HCT116 (cell line): ENCODE data around the gene PAK1. TPM values are rescaled to one million over a fixed set of nuclear protein-coding genes. Genes with fewer than 3 reads are reported as not detected.

Experiments
- ATAC-seq: fragments of 200-7000 bp; cut with Tn5 transposase; 2 replicates; pipeline ENCODE4 v1.9.1; 2020; ENCODE audit warnings: mild to moderate bottlenecking, moderate library complexity
- BruUV-seq: library from RNA; stranded (reverse); fragments of 400-500 nt; replicated peaks from 2 replicates; lab custom pipeline; 2021; lab: Mats Ljungman, UMichigan
- CTCF ChIA-PET: fragments of 300-600 bp; sonication (Branson Sonifier 250); formaldehyde crosslinking; loops from one replicate; lab custom pipeline; 2021; ENCODE audit warnings: antibody characterized with exemption; lab: Charles Lee
- POLR2A ChIA-PET: fragments of 300-600, 350-600 bp; sonication (Branson Sonifier 250); formaldehyde crosslinking; loops from one replicate; lab custom pipeline; 2021; ENCODE audit warnings: antibody characterized with exemption; lab: Charles Lee
- RAD21 ChIA-PET, 2 experiments: fragments of 300-600 bp; sonication (Branson Sonifier 250); formaldehyde crosslinking; loops; one replicate each; lab custom pipeline; 2023; ENCODE audit warnings: low total read pairs in 2 of 2; ENCODE audit not compliant: uncharacterized antibody in 2 of 2, unreplicated experiment in 2 of 2, low non-redundant PET in 1 of 2; lab: Charles Lee
- DNase-seq: peaks from one replicate; pipeline ENCODE4 v3.0.0-alpha.2; 2010; ENCODE audit warnings: low read depth, low spot score
- H2AFZ ChIP-seq: fragments of 200-600 bp; shearing (Covaris generic), sonication (generic); 2 replicates; pipeline ENCODE4 v1.6.1; 2017; ENCODE audit warnings: low read depth, mixed run types, mixed read lengths, antibody characterized with exemption, low read length; ENCODE audit not compliant: poor library complexity, severe bottlenecking
- H3K27ac ChIP-seq: 2 replicates; pipeline ENCODE4 v1.5.1; 2012; ENCODE audit warnings: low read depth, low read length
- H3K27me3 ChIP-seq: fragments of 200-600 bp; sonication (generic); 2 replicates; pipeline ENCODE4 v1.6.1; 2016; ENCODE audit warnings: mixed run types, low read length, mixed read lengths; ENCODE audit not compliant: insufficient read depth
- H3K36me3 ChIP-seq, 2 experiments: fragments of 200-500 bp in 1 of 2; fragments of 200-600 bp in 1 of 2; sonication (Bioruptor generic) in 1 of 2; sonication (generic) in 1 of 2; 2 replicates each; pipeline versions ENCODE4 v1.5.1 to v1.6.1; 2014 to 2016; ENCODE audit warnings: low read length in 2 of 2, inconsistent platforms in 1 of 2, mixed read lengths in 1 of 2, mixed run types in 1 of 2; ENCODE audit not compliant: insufficient read depth in 2 of 2, control insufficient read depth in 1 of 2
- H3K4me1 ChIP-seq, 2 experiments: fragments of 200-600 bp in 1 of 2; sonication (generic) in 1 of 2; 2 replicates each; pipeline versions ENCODE4 v1.5.1 to v1.6.1; 2012 to 2017; ENCODE audit warnings: low read length in 2 of 2, inconsistent platforms in 1 of 2, mild to moderate bottlenecking in 1 of 2, mixed read lengths in 1 of 2, mixed run types in 1 of 2, moderate library complexity in 1 of 2; ENCODE audit not compliant: insufficient read depth in 2 of 2, control insufficient read depth in 1 of 2
- H3K4me2 ChIP-seq: fragments of 200-600 bp; sonication (generic); 2 replicates; pipeline ENCODE4 v1.6.1; 2017; ENCODE audit warnings: mixed run types, low read length, mixed read lengths
- H3K4me3 ChIP-seq, 2 experiments: fragments of 200-600 bp in 1 of 2; sonication (generic) in 1 of 2; replicated peaks in 1 of 2; 2 replicates each; pipeline ENCODE4 v1.5.1; 2011 to 2016; ENCODE audit warnings: low read length in 2 of 2, control low read depth in 1 of 2, low read depth in 1 of 2, mild to moderate bottlenecking in 1 of 2, mixed read lengths in 1 of 2, mixed run types in 1 of 2
- H3K79me2 ChIP-seq: fragments of 200-600 bp; sonication (generic); 2 replicates; pipeline ENCODE4 v1.6.1; 2017; ENCODE audit warnings: mild to moderate bottlenecking, mixed run types, low read length, moderate library complexity, mixed read lengths; ENCODE audit not compliant: insufficient read depth
- H3K9ac ChIP-seq: fragments of 200-600 bp; sonication (generic); 2 replicates; pipeline ENCODE4 v1.6.1; 2016; ENCODE audit warnings: low read length, mixed read lengths
- H3K9me2 ChIP-seq: fragments of 200-600 bp; sonication (generic), shearing (Covaris generic); 2 replicates; pipeline ENCODE4 v1.6.1; 2017; ENCODE audit warnings: mixed run types, mild to moderate bottlenecking, moderate library complexity; ENCODE audit not compliant: insufficient read depth
- H3K9me3 ChIP-seq, 2 experiments: fragments of 200-500 bp in 1 of 2; fragments of 200-600 bp in 1 of 2; sonication (Bioruptor generic) in 1 of 2; sonication (generic) in 1 of 2; 2 replicates each; pipeline ENCODE4 v1.6.1; 2014 to 2017; ENCODE audit warnings: low read length in 2 of 2, mixed read lengths in 2 of 2, inconsistent platforms in 1 of 2, low read depth in 1 of 2, mild to moderate bottlenecking in 1 of 2, mixed run types in 1 of 2, moderate library complexity in 1 of 2; ENCODE audit not compliant: control insufficient read depth in 1 of 2, insufficient read depth in 1 of 2
- H4K20me1 ChIP-seq: fragments of 200-600 bp; sonication (generic), shearing (Covaris generic); 2 replicates; pipeline ENCODE4 v1.6.1; 2017; ENCODE audit warnings: mixed run types, mild to moderate bottlenecking, moderate library complexity; ENCODE audit not compliant: insufficient read depth
- EZH2phosphoT487 ChIP-seq: fragments of 200-600 bp; IDR thresholded peaks from 2 replicates; pipeline ENCODE4 v1.6.1; 2018; ENCODE audit warnings: antibody characterized with exemption, borderline replicate concordance
- FOSL1 ChIP-seq: IDR thresholded peaks from 2 replicates; pipeline ENCODE4 v1.6.1; 2012; ENCODE audit warnings: low read depth
- JUND ChIP-seq: IDR thresholded peaks from 2 replicates; pipeline ENCODE4 v1.6.1; 2012
- POLR2A ChIP-seq: IDR thresholded peaks from 2 replicates; pipeline ENCODE4 v1.7.0; 2011; ENCODE audit warnings: borderline replicate concordance; ENCODE audit not compliant: insufficient read depth, insufficient read length; ENCODE audit errors: extremely low read depth
- intact Hi-C: fragments of 100-400 bp; cut with micrococcal nuclease; formaldehyde crosslinking; loops from 2 replicates; pipeline ENCODE4 v1.10.0; 2022
- total RNA-seq: library from RNA; stranded (reverse); gene quantifications from one replicate; pipeline ENCODE4 v1.2.1, GENCODE V29; 2021; ENCODE audit not compliant: unreplicated experiment
- TF ChIP-seq, protein P1 (sequence below): IDR thresholded peaks from 2 replicates; pipeline ENCODE4 v1.6.1; 2012
- TF ChIP-seq, protein P2 (sequence below): IDR thresholded peaks from 2 replicates; pipeline ENCODE4 v1.6.1; 2012; ENCODE audit warnings: low read depth

Gene PAK1
- total RNA-seq, 1 experiment from 2014 or later, result 56.1 TPM

DNA sequence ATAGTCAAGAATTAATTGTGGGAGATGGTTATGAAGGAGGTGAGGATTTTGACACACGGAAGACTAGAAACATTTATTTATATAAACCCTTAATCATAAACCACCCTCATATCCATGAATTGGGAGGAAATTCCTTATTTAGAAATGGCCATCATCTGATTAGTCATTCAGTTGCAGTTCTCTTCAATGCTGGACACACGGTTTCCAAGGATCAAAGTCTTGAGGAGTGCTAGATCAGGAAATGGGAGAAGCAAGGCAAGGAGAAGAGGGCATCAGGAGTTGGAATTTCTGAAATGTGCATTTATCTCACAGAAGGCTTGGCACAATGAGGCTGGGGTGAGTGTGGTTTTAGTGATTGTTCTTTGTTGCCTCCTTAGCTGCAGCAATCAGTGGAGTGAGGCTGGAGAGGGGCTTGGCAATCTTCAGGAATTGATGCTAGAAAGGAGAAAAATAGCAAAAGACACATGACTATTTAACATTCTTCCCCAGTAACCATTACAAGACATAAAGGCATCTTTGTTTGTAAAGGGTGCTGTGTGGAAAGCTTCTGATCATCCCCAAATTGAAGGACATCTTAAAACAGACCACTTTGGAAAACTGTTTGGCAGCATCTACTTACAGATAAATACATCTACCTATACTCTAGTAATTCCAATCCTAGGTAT is 150.8 kb downstream of the PAK1 start:
- Histone ChIP-seq H3K4me3 (no peak overlapping the region), H4K20me1 (no peaks in the 10 kb centered on the region), H3K9ac (no peak overlapping the region), H3K79me2 (no peaks in the 10 kb centered on the region), H3K4me1 (no peaks in the 10 kb centered on the region), H3K27ac (no peak overlapping the region), H3K4me2 (no peak overlapping the region), H3K9me3 (no peaks in the 10 kb centered on the region), H3K36me3 (peaks cover 0 to 8% of the 10 kb centered on the region in 2 experiments; a peak in 1 of 4 replicates), H2AFZ (no peak overlapping the region), H3K27me3 (no peaks in the 10 kb centered on the region), H3K9me2 (no peaks in the 10 kb centered on the region)
- POLR2A ChIA-PET, result no interaction called here
- CTCF ChIA-PET, result no interaction called here
- no TSS peak for BruUV-seq
- no peak for TF ChIP-seq FOSL1
- no peak for TF ChIP-seq EZH2phosphoT487
- TF ChIP-seq, protein P1, sequence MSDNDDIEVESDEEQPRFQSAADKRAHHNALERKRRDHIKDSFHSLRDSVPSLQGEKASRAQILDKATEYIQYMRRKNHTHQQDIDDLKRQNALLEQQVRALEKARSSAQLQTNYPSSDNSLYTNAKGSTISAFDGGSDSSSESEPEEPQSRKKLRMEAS, result no peak
- TF ChIP-seq, protein P2, sequence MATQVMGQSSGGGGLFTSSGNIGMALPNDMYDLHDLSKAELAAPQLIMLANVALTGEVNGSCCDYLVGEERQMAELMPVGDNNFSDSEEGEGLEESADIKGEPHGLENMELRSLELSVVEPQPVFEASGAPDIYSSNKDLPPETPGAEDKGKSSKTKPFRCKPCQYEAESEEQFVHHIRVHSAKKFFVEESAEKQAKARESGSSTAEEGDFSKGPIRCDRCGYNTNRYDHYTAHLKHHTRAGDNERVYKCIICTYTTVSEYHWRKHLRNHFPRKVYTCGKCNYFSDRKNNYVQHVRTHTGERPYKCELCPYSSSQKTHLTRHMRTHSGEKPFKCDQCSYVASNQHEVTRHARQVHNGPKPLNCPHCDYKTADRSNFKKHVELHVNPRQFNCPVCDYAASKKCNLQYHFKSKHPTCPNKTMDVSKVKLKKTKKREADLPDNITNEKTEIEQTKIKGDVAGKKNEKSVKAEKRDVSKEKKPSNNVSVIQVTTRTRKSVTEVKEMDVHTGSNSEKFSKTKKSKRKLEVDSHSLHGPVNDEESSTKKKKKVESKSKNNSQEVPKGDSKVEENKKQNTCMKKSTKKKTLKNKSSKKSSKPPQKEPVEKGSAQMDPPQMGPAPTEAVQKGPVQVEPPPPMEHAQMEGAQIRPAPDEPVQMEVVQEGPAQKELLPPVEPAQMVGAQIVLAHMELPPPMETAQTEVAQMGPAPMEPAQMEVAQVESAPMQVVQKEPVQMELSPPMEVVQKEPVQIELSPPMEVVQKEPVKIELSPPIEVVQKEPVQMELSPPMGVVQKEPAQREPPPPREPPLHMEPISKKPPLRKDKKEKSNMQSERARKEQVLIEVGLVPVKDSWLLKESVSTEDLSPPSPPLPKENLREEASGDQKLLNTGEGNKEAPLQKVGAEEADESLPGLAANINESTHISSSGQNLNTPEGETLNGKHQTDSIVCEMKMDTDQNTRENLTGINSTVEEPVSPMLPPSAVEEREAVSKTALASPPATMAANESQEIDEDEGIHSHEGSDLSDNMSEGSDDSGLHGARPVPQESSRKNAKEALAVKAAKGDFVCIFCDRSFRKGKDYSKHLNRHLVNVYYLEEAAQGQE, result no peak
- ATAC-seq (no peak), DNase-seq (no peak)
- intact Hi-C loops, result no loop called here
- RAD21 ChIA-PET, result no interaction called here

DNA sequence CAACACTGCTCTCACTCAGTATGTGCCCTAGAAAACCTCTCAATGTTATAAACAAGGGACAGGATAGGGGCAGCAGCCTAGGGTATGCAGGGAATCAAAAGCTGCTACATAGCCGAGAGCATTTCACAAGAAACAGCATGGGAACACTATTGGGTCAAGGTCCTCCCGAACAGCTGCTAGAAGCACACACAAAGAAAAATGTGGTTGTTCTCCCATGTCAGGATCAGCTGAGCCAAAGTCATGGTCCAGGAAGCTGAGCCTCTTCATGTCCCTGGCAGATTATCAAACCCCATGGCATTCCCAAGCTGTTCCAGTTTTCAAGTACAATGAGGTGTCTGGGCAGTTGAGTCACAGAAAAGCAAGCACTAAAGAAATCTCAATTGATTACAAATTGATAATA is 151.4 kb downstream of the PAK1 start:
- no peak for ATAC-seq
- H3K27ac ChIP-seq, result no peak overlapping the region
- intact Hi-C loops, result no loop called here
- TF ChIP-seq, protein P2, result no peak
- TF ChIP-seq JUND, result no peak
- no peak for TF ChIP-seq POLR2A
- no peaks in the 10 kb centered on the region for H3K4me1 ChIP-seq
- RAD21 ChIA-PET, result no interaction called here
- POLR2A ChIA-PET, result no interaction called here
- H4K20me1 ChIP-seq, result no peaks in the 10 kb centered on the region
- H2AFZ ChIP-seq, result no peak overlapping the region
- no peak for DNase-seq
- H3K4me2 ChIP-seq, result no peak overlapping the region
- BruUV-seq, result no TSS peak
- H3K4me3 ChIP-seq, result no peak overlapping the region
- CTCF ChIA-PET, result no interaction called here
- peaks cover 0 to 8% of the 10 kb centered on the region in 2 experiments; a peak in 1 of 4 replicates for H3K36me3 ChIP-seq
- H3K9me2 ChIP-seq, result no peaks in the 10 kb centered on the region
- H3K9me3 ChIP-seq, result no peaks in the 10 kb centered on the region
- no peak overlapping the region for H3K9ac ChIP-seq
- no peaks in the 10 kb centered on the region for H3K27me3 ChIP-seq
- H3K79me2 ChIP-seq, result no peaks in the 10 kb centered on the region
